Lower leg skin (tissue), 4 donors: ENCODE data around the gene HDAC9. TPM values are rescaled to one million over a fixed set of nuclear protein-coding genes. Genes with fewer than 3 reads are reported as not detected.

Source experiments
- DNase-seq, 2 donors: peaks; one replicate each; pipeline ENCODE4 v3.0.0-alpha.2; 2019; ENCODE audit warnings: low spot score in 2 of 2
- H3K4me3 ChIP-seq: fragments of 200-600 bp; sonication (generic); 2 replicates; pipeline ENCODE4 v1.5.1; 2017; ENCODE audit warnings: mild to moderate bottlenecking, low read depth; ENCODE audit not compliant: poor library complexity, severe bottlenecking
- POLR2A ChIP-seq, 2 donors: fragments of 450-650 bp; IDR thresholded peaks; one replicate each; pipeline ENCODE4 v1.6.1; 2016 to 2017; ENCODE audit warnings: antibody characterized with exemption in 2 of 2, mild to moderate bottlenecking in 1 of 2, moderate library complexity in 1 of 2
- WGBS, 2 donors: methylation state at CpG; one replicate each; pipeline ENCODE4 v1.1.5; 2018; 5-methylcytosine and 5-hydroxymethylcytosine counted together
- intact Hi-C: fragments of 100-400 bp; cut with DNase I; formaldehyde crosslinking; loops from one replicate; pipeline ENCODE4 v1.15.0; 2023; ENCODE audit warnings: low total_unique reads
- total RNA-seq, 4 donors: library from RNA; depleted of rRNA; stranded (reverse); fragments of >200 nt; gene quantifications; one replicate each; pipeline ENCODE4 v1.1.0, GENCODE V29; 2016
- TF ChIP-seq, protein P1 (sequence below), 3 donors: fragments of 450-650 bp; IDR thresholded peaks; one replicate each; pipeline ENCODE4 v1.5.1; 2016; ENCODE audit warnings: antibody characterized with exemption in 3 of 3, mild to moderate bottlenecking in 3 of 3, moderate library complexity in 2 of 3

Gene HDAC9
- total RNA-seq, 4 donors from 2014 or later = 3.1 to 5.5 (median 4.7) TPM

DNA sequence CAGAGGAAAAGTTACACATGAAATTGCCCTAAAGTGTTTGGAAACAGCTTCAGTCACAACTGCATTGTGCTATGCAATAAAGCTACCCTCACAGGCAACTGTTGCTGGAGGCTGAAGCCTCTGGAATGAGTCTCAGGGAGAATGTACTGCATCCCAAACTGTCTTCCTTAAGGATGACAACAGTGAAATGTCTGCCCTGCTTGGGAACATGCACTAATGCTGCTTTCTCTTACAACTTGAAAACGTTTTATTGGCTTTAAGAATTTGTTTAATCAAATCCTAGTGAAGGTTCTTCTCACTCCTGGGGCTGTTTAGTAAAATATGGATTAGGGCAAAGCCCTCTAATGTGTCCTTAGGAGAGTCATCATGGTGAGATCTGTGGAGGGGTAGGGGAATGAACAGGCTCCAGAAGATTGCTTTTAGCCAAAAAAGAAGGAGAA, 406.5 kb downstream of the HDAC9 start:
- TF ChIP-seq, protein P1, sequence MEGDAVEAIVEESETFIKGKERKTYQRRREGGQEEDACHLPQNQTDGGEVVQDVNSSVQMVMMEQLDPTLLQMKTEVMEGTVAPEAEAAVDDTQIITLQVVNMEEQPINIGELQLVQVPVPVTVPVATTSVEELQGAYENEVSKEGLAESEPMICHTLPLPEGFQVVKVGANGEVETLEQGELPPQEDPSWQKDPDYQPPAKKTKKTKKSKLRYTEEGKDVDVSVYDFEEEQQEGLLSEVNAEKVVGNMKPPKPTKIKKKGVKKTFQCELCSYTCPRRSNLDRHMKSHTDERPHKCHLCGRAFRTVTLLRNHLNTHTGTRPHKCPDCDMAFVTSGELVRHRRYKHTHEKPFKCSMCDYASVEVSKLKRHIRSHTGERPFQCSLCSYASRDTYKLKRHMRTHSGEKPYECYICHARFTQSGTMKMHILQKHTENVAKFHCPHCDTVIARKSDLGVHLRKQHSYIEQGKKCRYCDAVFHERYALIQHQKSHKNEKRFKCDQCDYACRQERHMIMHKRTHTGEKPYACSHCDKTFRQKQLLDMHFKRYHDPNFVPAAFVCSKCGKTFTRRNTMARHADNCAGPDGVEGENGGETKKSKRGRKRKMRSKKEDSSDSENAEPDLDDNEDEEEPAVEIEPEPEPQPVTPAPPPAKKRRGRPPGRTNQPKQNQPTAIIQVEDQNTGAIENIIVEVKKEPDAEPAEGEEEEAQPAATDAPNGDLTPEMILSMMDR (IDR thresholded peaks at IDR 0.05) = no peak
- TF ChIP-seq POLR2A (IDR thresholded peaks at IDR 0.05) = no peak
- no peak for DNase-seq
- 12 to 25% methylated on average over 1 of the region's 1 CpG for WGBS, 2 donors
- no peak overlapping the region for H3K4me3 ChIP-seq
- intact Hi-C loops = no loop called here

DNA sequence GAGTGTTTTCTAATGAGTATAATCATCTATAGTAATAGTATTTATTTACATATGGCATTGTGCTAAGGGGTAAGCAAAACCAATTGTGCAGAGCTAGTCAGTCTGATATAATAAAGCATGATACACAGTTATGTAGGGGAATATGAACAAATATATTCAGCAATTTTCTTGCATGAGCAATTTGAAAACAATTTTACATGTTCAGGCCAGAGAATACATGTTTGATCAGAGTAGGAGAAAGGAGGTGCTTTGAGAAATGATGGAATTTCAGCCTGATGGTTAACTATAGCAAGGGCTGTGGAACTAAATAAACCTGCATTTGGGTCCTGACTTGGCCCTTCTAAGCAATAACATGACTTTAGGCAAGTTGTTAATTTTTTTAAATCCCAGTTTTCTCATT, 407.3 kb downstream of the HDAC9 start:
- no peak for DNase-seq

DNA sequence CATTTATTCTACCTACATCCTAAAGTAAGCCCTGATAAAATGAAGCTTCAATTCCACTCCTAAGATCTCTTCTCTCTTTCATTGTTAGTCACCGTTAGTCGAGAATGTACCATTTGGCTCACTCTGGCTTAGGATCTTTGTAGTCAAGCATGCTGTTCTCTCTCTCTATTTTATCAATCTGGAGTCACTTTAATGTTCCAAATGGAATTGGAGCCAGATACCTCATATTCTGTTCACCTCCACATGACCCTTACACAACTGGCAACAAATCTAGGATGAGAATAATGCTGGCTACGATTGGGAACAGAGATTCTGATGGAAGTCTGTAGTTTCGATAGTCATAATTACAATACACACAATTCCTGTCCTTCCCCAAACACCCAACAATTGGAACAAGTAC, 408.1 kb downstream of the HDAC9 start:
- intact Hi-C loops = no loop called here
- 47 to 52% methylated on average over 4 of the region's 4 CpGs for WGBS, 2 donors
- TF ChIP-seq, protein P1 (IDR thresholded peaks at IDR 0.05) = no peak
- TF ChIP-seq POLR2A (IDR thresholded peaks at IDR 0.05) = no peak
- H3K4me3 ChIP-seq = no peak overlapping the region
- no peak for DNase-seq

More for the DNA sequence above, 407.3 kb downstream of the HDAC9 start:
- intact Hi-C loops = no loop called here
- TF ChIP-seq, protein P1 (IDR thresholded peaks at IDR 0.05) = no peak
- H3K4me3 ChIP-seq = no peak overlapping the region

DNA sequence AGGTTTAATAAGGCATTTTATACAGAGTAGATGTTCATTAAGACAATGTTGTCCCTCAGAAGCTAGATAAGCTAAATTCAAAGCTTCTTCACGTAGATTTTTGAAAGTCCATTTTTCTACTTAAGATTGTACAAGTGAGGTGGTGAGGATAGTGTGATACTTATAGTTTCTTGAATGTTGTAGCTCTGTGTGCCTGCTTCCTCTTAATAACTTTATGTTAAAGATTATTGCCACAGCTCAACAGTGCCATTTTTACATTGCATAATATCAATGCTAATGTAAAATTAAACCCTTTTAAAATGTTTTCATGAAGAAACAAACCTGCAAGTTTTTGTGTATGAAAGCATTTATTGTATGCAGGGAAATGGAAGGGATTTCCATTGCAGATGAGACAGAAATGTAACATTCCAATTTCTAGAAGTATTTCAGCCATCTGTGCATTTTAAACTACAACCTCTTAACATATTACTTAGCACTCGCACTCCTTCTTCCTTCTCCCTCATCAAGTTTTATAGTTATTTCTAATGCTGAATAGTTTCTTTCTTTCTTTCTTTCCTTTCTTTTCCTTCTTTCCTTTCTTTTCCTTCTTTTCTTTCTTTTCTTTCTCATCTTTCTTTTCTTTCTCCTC, 409.9 kb downstream of the HDAC9 start:
- H3K4me3 ChIP-seq = no peak overlapping the region
- intact Hi-C loops = no loop called here
- WGBS, 2 donors = 90 to 92% methylated on average over 2 of the region's 2 CpGs
- TF ChIP-seq POLR2A (IDR thresholded peaks at IDR 0.05) = no peak
- TF ChIP-seq, protein P1 (IDR thresholded peaks at IDR 0.05) = no peak
- no peak for DNase-seq

DNA sequence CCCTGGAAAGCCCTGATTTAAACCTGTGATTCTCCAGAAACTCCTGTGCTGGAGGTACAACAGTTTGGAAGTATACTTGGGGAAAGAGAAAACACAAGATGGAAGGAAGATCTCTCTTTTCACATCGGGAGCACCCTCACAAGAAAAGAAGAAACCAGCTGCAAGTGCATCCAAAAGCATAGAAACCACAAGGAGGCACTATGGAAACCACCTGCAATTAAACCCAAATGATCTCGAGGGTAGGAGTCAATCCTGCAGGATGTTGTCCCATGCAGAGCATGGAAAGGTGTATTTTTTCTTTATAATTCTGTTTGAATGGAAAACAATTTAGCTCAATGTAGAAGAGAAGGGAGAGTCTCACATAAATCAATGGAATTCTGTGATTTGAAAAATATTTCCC, 411.4 kb downstream of the HDAC9 start:
- DNase-seq = no peak
- 61 to 71% methylated on average over 2 of the region's 2 CpGs for WGBS, 2 donors
- no peak for TF ChIP-seq POLR2A (IDR thresholded peaks at IDR 0.05)
- TF ChIP-seq, protein P1 (IDR thresholded peaks at IDR 0.05) = no peak
- intact Hi-C loops = no loop called here
- H3K4me3 ChIP-seq = no peak overlapping the region

DNA sequence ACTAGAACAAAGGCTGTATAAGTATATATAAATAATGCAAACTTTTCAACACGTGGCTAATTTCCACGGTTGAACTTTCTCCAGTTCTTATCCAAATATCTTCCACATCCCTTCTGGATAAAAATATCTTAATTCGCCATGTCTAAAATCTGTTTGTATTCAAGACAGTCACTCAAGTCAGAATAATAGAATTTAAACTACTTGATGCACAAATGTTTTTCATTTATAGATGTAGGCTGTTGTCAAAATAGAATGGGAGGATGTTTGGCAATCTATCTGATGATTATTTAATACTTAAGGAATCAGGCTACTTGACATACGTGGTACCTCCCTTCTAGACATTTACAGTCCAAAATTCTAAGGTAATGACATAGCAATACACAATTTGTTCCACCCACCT, 417.6 kb downstream of the HDAC9 start:
- DNase-seq = no peak
- no peak overlapping the region for H3K4me3 ChIP-seq
- no peak for TF ChIP-seq POLR2A (IDR thresholded peaks at IDR 0.05)
- TF ChIP-seq, protein P1 (IDR thresholded peaks at IDR 0.05) = no peak
- WGBS, 2 donors = 55 to 56% methylated on average over 4 of the region's 4 CpGs
- intact Hi-C loops = no loop called here
